ENCODE results near the gene NELL2. TPM values are rescaled to one million over a fixed set of nuclear protein-coding genes. Genes with fewer than 3 reads are reported as not detected.

Gene NELL2
- total RNA-seq, 1 experiment from 2014 or later = 1.1 TPM

- TF ChIP-seq EGR1 (IDR thresholded peaks at IDR 0.05; ENCODE audit: low read depth) = no peak
- no peak for TF ChIP-seq REST (IDR thresholded peaks at IDR 0.05; ENCODE audit: low read depth)
- TF ChIP-seq TCF7L2 (IDR thresholded peaks at IDR 0.05; ENCODE audit: borderline replicate concordance, extremely low read depth, insufficient read depth, insufficient read length) = no peak
- RAD21 ChIA-PET (ENCODE audit: low non-redundant PET in 1 of 2, low total read pairs in 2 of 2, uncharacterized antibody in 2 of 2, unreplicated experiment in 2 of 2) = no interaction called here
- Histone ChIP-seq H3K27me3 (ENCODE audit: insufficient read depth, low read length) (no peaks in the 10 kb centered on the region), H3K4me1 (ENCODE audit: control insufficient read depth in 1 of 2, insufficient read depth in 2 of 2, low read length in 2 of 2) (no peaks in the 10 kb centered on the region), H3K9ac (ENCODE audit: low read length) (no peak overlapping the region), H3K79me2 (ENCODE audit: insufficient read depth, low read length) (no peaks in the 10 kb centered on the region), H4K20me1 (ENCODE audit: insufficient read depth) (no peaks in the 10 kb centered on the region), H3K9me2 (ENCODE audit: insufficient read depth) (no peaks in the 10 kb centered on the region), H3K36me3 (ENCODE audit: control insufficient read depth in 1 of 2, insufficient read depth in 2 of 2, low read length in 2 of 2) (no peaks in the 10 kb centered on the region), H3K4me2 (ENCODE audit: low read length) (no peak overlapping the region), H3K9me3 (ENCODE audit: control insufficient read depth in 1 of 2, insufficient read depth in 1 of 2, low read depth in 1 of 2, low read length in 2 of 2) (no peaks in the 10 kb centered on the region), H2AFZ (ENCODE audit: low read depth, low read length, poor library complexity, severe bottlenecking) (no peak overlapping the region), H3K4me3 (replicated peaks in 1 of 2; ENCODE audit: low read depth in 1 of 2, low read length in 2 of 2) (no peak overlapping the region), H3K27ac (ENCODE audit: low read depth, low read length) (no peak overlapping the region)
- BruUV-seq (replicated peaks) = no TSS peak
- no peak for DNase-seq (ENCODE audit: low read depth, low spot score)
- POLR2A ChIA-PET = no interaction called here
- CTCF ChIA-PET = no interaction called here
- no peak for ATAC-seq
- intact Hi-C loops (cut with micrococcal nuclease) = no loop called here
Observed at GRCh38 chr12:44694017-44694416, 182.1 kb downstream of the NELL2 start.

- Histone ChIP-seq H3K4me3 (replicated peaks in 1 of 2; ENCODE audit: low read depth in 1 of 2, low read length in 2 of 2) (no peak overlapping the region), H3K27ac (ENCODE audit: low read depth, low read length) (no peak overlapping the region), H3K4me2 (ENCODE audit: low read length) (no peak overlapping the region), H3K4me1 (ENCODE audit: control insufficient read depth in 1 of 2, insufficient read depth in 2 of 2, low read length in 2 of 2) (no peaks in the 10 kb centered on the region), H3K9me2 (ENCODE audit: insufficient read depth) (no peaks in the 10 kb centered on the region), H3K27me3 (ENCODE audit: insufficient read depth, low read length) (no peaks in the 10 kb centered on the region), H3K9me3 (ENCODE audit: control insufficient read depth in 1 of 2, insufficient read depth in 1 of 2, low read depth in 1 of 2, low read length in 2 of 2) (no peaks in the 10 kb centered on the region), H3K9ac (ENCODE audit: low read length) (no peak overlapping the region), H4K20me1 (ENCODE audit: insufficient read depth) (no peaks in the 10 kb centered on the region), H3K36me3 (ENCODE audit: control insufficient read depth in 1 of 2, insufficient read depth in 2 of 2, low read length in 2 of 2) (no peaks in the 10 kb centered on the region), H3K79me2 (ENCODE audit: insufficient read depth, low read length) (no peaks in the 10 kb centered on the region), H2AFZ (ENCODE audit: low read depth, low read length, poor library complexity, severe bottlenecking) (no peak overlapping the region)
- intact Hi-C loops (cut with micrococcal nuclease) = no loop called here
- RAD21 ChIA-PET (ENCODE audit: low non-redundant PET in 1 of 2, low total read pairs in 2 of 2, uncharacterized antibody in 2 of 2, unreplicated experiment in 2 of 2) = no interaction called here
- CTCF ChIA-PET = no interaction called here
- BruUV-seq (replicated peaks) = no TSS peak
- ATAC-seq = no peak
- POLR2A ChIA-PET = no interaction called here
- DNase-seq (ENCODE audit: low read depth, low spot score) = no peak
- TF ChIP-seq ZBTB33 (IDR thresholded peaks at IDR 0.05; ENCODE audit: extremely low read depth, insufficient replicate concordance, low read length) (no peak), SIN3A (IDR thresholded peaks at IDR 0.05; ENCODE audit: low read depth) (no peak), POLR2A (IDR thresholded peaks at IDR 0.05; ENCODE audit: borderline replicate concordance, extremely low read depth, insufficient read depth, insufficient read length) (no peak), FOSL1 (IDR thresholded peaks at IDR 0.05; ENCODE audit: low read depth) (no peak), ATF3 (IDR thresholded peaks at IDR 0.05) (no peak), ZNF274 (IDR thresholded peaks at IDR 0.05; ENCODE audit: low read depth, low read length) (no peak), ELF1 (IDR thresholded peaks at IDR 0.05; ENCODE audit: borderline replicate concordance, low read depth) (no peak), POLR2AphosphoS5 (IDR thresholded peaks at IDR 0.05; ENCODE audit: low read depth, low read length) (no peak), RAD21 (IDR thresholded peaks at IDR 0.05; ENCODE audit: low read depth) (no peak), CTCF (IDR thresholded peaks at IDR 0.05 in 2 of 3, conservative IDR thresholded peaks at IDR 0.05 in 1 of 3; ENCODE audit: borderline replicate concordance in 1 of 3, insufficient read depth in 1 of 3, low read depth in 2 of 3, low read length in 2 of 3) (no peak), CBX3 (IDR thresholded peaks at IDR 0.05; ENCODE audit: low read depth) (no peak)
Observed at GRCh38 chr12:44689587-44689986, 186.5 kb downstream of the NELL2 start.

Measured in HCT116 (cell line).